ENCODE measurements around the gene ABLIM1. TPM values are rescaled to one million over a fixed set of nuclear protein-coding genes. Genes with fewer than 3 reads are reported as not detected.

ABLIM1 gene
- total and polyA plus RNA-seq, 10 of the 15 experiments (the other 5 are each of a cell fraction or from before 2014, with no cell fraction given): 14.2 to 50.5 (median 28.1) TPM

DNA sequence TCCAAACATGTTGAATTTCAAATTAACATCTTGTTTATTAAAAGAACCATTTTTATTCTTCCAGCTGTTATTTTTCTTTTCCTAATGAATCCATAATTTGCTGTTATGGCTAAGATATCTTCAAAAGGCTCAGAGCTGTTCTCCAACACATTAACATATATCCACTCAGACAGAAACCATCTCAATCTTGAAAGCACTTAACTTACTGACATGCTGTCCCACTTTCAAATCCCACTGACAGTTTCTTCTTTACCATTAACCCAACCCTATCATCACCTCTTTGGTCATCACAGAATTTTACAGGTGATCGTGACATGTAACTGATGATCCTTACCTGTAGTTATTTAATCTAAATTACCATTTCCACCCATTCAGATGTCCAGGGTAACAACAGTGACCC is 178.2 kb downstream of the ABLIM1 start (continued):
- no peak for TF ChIP-seq HDAC2 (IDR thresholded peaks at IDR 0.05)
- no peak for TF ChIP-seq POU2F2 (IDR thresholded peaks at IDR 0.05; ENCODE audit: borderline replicate concordance, low read depth, low read length)
- no peak for TF ChIP-seq ZNF217 (IDR thresholded peaks at IDR 0.05)
- no peak for TF ChIP-seq MTA2 (IDR thresholded peaks at IDR 0.05; ENCODE audit: low read depth)
- TF ChIP-seq SREBF1 (IDR thresholded peaks at IDR 0.05; ENCODE audit: low read length): no peak
- TF ChIP-seq POLR2AphosphoS5 (IDR thresholded peaks at IDR 0.05; ENCODE audit: low read length): no peak

DNA sequence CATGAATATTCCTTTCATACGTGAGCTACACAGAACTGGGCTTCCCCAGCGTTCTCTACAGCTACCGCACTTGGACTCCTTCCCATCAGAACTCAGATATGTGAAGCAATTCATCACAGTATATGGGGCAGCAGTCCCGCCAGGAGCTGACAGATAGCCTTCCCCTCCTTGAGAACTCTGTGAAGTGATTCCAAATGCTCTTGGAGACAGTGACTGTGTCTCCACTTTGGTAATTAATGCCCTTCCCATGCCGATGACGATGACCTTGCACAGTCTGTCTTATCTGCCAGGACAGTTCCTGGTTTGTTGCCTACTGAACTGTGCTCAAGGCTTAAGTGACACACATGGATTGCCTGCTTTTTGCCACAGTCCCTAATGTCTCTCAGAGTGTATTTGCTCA is 178.8 kb downstream of the ABLIM1 start:
- no peak overlapping the region for H3K4me3 ChIP-seq
- H3K27me3 ChIP-seq (replicated peaks in 1 of 2; ENCODE audit: control insufficient read depth in 2 of 2, insufficient read depth in 2 of 2, low read length in 1 of 2): no peaks in the 10 kb centered on the region
- no peaks in the 10 kb centered on the region for H3K36me3 ChIP-seq (ENCODE audit: control insufficient read depth in 2 of 2, insufficient read depth in 2 of 2, low read length in 1 of 2)
- intact Hi-C loops (cut with micrococcal nuclease; ENCODE audit: unreplicated experiment) (no loop called here), in situ Hi-C loops (cut with MboI) (loop anchor here (10.0 kb wide), 2 partner anchors 305 to 645 kb away; no protein-coding TSS in a partner anchor)
- no peak for FAIRE-seq
- no peak for DNase-seq (ENCODE audit: low read depth, low spot score)
- H3K9ac ChIP-seq (ENCODE audit: control insufficient read depth, insufficient read depth, low read length): no peak overlapping the region
- H3K4me1 ChIP-seq (ENCODE audit: control insufficient read depth, insufficient read depth, low read length): no peaks in the 10 kb centered on the region
- ATAC-seq: no peak
- CTCF ChIA-PET: interaction anchor here (0.6 to 1.3 kb wide), 4 partner anchors 8 to 646 kb away, joined by 3 to 6 read pairs (median 4); no protein-coding TSS in a partner anchor
- no TSS peak for BruUV-seq (replicated peaks)
- SMC1A ChIA-PET (ENCODE audit: uncharacterized antibody, unreplicated experiment): interaction anchor here (0.6 to 1.0 kb wide), 3 partner anchors 70 to 231 kb away, joined by 3 to 4 read pairs (median 3); no protein-coding TSS in a partner anchor
- H3K9me3 ChIP-seq (replicated peaks; ENCODE audit: control insufficient read depth, insufficient read depth, low read length): no peaks in the 10 kb centered on the region
- H3K4me2 ChIP-seq (ENCODE audit: control insufficient read depth, insufficient read depth): no peak overlapping the region
- WGBS (ENCODE audit: insufficient coverage, insufficient replicate concordance, low lambda C conversion rate, missing lambda C conversion rate): 88% methylated on average over 6 of the region's 6 CpGs
- RAD21 ChIA-PET (ENCODE audit: unreplicated experiment): no interaction called here
- no peak overlapping the region for H3K27ac ChIP-seq (ENCODE audit: control insufficient read depth, insufficient read depth)
- POLR2A ChIA-PET: no interaction called here
- no peaks in the 10 kb centered on the region for H3K79me2 ChIP-seq (ENCODE audit: control insufficient read depth, insufficient read depth, low read length)
- H4K20me1 ChIP-seq (ENCODE audit: control insufficient read depth, insufficient read depth): no peaks in the 10 kb centered on the region
- H2AFZ ChIP-seq (ENCODE audit: control insufficient read depth, low read depth, low read length): no peak overlapping the region
- no peak for TF ChIP-seq CREB1 (IDR thresholded peaks at IDR 0.05; ENCODE audit: low read depth)
- no peak for TF ChIP-seq EGR1 (IDR thresholded peaks at IDR 0.05; ENCODE audit: borderline replicate concordance in 1 of 2, low read depth in 2 of 2, low read length in 2 of 2)
- no peak for TF ChIP-seq FOXM1 (IDR thresholded peaks at IDR 0.05; ENCODE audit: low read depth, low read length)
- no peak for TF ChIP-seq TAF1 (IDR thresholded peaks at IDR 0.05; ENCODE audit: borderline replicate concordance, low read depth, low read length)
- TF ChIP-seq TBL1XR1 (IDR thresholded peaks at IDR 0.05; ENCODE audit: low read depth, low read length): no peak
- TF ChIP-seq NR2C2 (IDR thresholded peaks at IDR 0.05; ENCODE audit: borderline replicate concordance, control insufficient read depth, insufficient read length, low read depth): no peak
- TF ChIP-seq RAD21 (IDR thresholded peaks at IDR 0.05; ENCODE audit: insufficient read depth, low read depth, low read length): no peak
- TF ChIP-seq MEF2B (IDR thresholded peaks at IDR 0.05; ENCODE audit: partially characterized antibody, poor library complexity, severe bottlenecking): no peak
- no peak for TF ChIP-seq ATF7 (IDR thresholded peaks at IDR 0.05; ENCODE audit: low read depth)
- no peak for TF ChIP-seq EP300 (IDR thresholded peaks at IDR 0.05; ENCODE audit: borderline replicate concordance in 1 of 2, control insufficient read depth in 1 of 2, low read depth in 2 of 2, low read length in 2 of 2)
- no peak for TF ChIP-seq MTA3 (IDR thresholded peaks at IDR 0.05; ENCODE audit: borderline replicate concordance, low read length)
- TF ChIP-seq SMAD5 (IDR thresholded peaks at IDR 0.05; ENCODE audit: low read depth): no peak
- TF ChIP-seq HDAC6 (IDR thresholded peaks at IDR 0.05; ENCODE audit: unreplicated experiment): no peak
- no peak for TF ChIP-seq TCF7 (IDR thresholded peaks at IDR 0.05; ENCODE audit: borderline replicate concordance)
- TF ChIP-seq, protein P1, sequence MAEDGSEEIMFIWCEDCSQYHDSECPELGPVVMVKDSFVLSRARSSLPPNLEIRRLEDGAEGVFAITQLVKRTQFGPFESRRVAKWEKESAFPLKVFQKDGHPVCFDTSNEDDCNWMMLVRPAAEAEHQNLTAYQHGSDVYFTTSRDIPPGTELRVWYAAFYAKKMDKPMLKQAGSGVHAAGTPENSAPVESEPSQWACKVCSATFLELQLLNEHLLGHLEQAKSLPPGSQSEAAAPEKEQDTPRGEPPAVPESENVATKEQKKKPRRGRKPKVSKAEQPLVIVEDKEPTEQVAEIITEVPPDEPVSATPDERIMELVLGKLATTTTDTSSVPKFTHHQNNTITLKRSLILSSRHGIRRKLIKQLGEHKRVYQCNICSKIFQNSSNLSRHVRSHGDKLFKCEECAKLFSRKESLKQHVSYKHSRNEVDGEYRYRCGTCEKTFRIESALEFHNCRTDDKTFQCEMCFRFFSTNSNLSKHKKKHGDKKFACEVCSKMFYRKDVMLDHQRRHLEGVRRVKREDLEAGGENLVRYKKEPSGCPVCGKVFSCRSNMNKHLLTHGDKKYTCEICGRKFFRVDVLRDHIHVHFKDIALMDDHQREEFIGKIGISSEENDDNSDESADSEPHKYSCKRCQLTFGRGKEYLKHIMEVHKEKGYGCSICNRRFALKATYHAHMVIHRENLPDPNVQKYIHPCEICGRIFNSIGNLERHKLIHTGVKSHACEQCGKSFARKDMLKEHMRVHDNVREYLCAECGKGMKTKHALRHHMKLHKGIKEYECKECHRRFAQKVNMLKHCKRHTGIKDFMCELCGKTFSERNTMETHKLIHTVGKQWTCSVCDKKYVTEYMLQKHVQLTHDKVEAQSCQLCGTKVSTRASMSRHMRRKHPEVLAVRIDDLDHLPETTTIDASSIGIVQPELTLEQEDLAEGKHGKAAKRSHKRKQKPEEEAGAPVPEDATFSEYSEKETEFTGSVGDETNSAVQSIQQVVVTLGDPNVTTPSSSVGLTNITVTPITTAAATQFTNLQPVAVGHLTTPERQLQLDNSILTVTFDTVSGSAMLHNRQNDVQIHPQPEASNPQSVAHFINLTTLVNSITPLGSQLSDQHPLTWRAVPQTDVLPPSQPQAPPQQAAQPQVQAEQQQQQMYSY (CRISPR knock-in tag; IDR thresholded peaks at IDR 0.05): no peak
